ENCODE results near the gene POLR1A.

- TF ChIP-seq CTCF (IDR thresholded peaks at IDR 0.05) (no peak), EP300 (IDR thresholded peaks at IDR 0.05) (no peak), POLR2A (IDR thresholded peaks at IDR 0.05) (no peak)
Observed at GRCh38 chr2:86143307-86143706, 37.6 kb upstream of the POLR1A start.
